MCF 10A (cell line): ENCODE measurements around the gene TMEM229B. TPM values are rescaled to one million over a fixed set of nuclear protein-coding genes. Genes with fewer than 3 reads are reported as not detected.

ENCODE experiments used
- BruUV-seq: library from RNA; stranded (reverse); fragments of 400-500 nt; replicated peaks from 2 replicates; lab custom pipeline; 2021; lab: Mats Ljungman, UMichigan
- CTCF ChIA-PET: fragments of 300-600 bp; sonication (Branson Sonifier 250); formaldehyde crosslinking; extraction: SDS; loops from one replicate; lab custom pipeline; 2021; ENCODE audit warnings: antibody characterized with exemption, inconsistent platforms; lab: Yijun Ruan, JAX
- POLR2A ChIA-PET: fragments of 300-600, 350-650 bp; sonication (Branson Sonifier 250); formaldehyde crosslinking; extraction: SDS; loops from one replicate; lab custom pipeline; 2020; ENCODE audit warnings: antibody characterized with exemption, inconsistent platforms; lab: Yijun Ruan, JAX
- DNase-seq: peaks from one replicate; pipeline ENCODE4 v3.0.0-alpha.2; 2018; ENCODE audit not compliant: unreplicated experiment
- H3K27ac Mint-ChIP-seq: one replicate; pipeline ENCODE4 v1.8.0; 2022; ENCODE audit warnings: mild to moderate bottlenecking, low read depth, mixed read lengths; ENCODE audit not compliant: unreplicated experiment
- H3K27me3 Mint-ChIP-seq: one replicate; pipeline ENCODE4 v1.8.0; 2022; ENCODE audit warnings: mixed read lengths; ENCODE audit not compliant: insufficient read depth, unreplicated experiment
- H3K36me3 Mint-ChIP-seq: one replicate; pipeline ENCODE4 v1.8.0; 2022; ENCODE audit warnings: mild to moderate bottlenecking, moderate library complexity, mixed read lengths; ENCODE audit not compliant: insufficient read depth, unreplicated experiment
- H3K4me1 Mint-ChIP-seq: one replicate; pipeline ENCODE4 v1.8.0; 2022; ENCODE audit warnings: mixed read lengths; ENCODE audit not compliant: insufficient read depth, unreplicated experiment
- H3K4me3 Mint-ChIP-seq: one replicate; pipeline ENCODE4 v1.8.0; 2022; ENCODE audit warnings: mild to moderate bottlenecking, moderate library complexity, mixed read lengths; ENCODE audit not compliant: unreplicated experiment
- H3K9me3 Mint-ChIP-seq: one replicate; pipeline ENCODE4 v1.8.0; 2022; ENCODE audit warnings: mixed read lengths; ENCODE audit not compliant: unreplicated experiment
- CTCF ChIP-seq: fragments of 200-600 bp; IDR thresholded peaks from one replicate; pipeline ENCODE4 v1.8.0; 2022; ENCODE audit warnings: antibody characterized with exemption, mild to moderate bottlenecking; ENCODE audit not compliant: unreplicated experiment
- intact Hi-C: fragments of 100-400 bp; cut with micrococcal nuclease; formaldehyde crosslinking; loops from 2 replicates; pipeline ENCODE4 v1.14.1; 2022
- total RNA-seq: library from RNA; stranded (reverse); gene quantifications from 2 replicates; pipeline ENCODE4 v1.2.3, GENCODE V29; 2022

TMEM229B gene
- total RNA-seq, 1 experiment from 2014 or later, result 0.37 TPM

GRCh38 chr14:67502867-67503266 lies 14.3 kb upstream of the TMEM229B start:
- CTCF ChIA-PET, result interaction anchor here (0.6 kb wide), 1 partner anchor 24 kb away, joined by 3 read pairs; no protein-coding TSS in a partner anchor
- no peaks in the 10 kb centered on the region for H3K36me3 Mint-ChIP-seq
- BruUV-seq, result no TSS peak
- no peak for DNase-seq
- intact Hi-C loops, result no loop called here
- H3K27ac Mint-ChIP-seq, result no peak overlapping the region
- POLR2A ChIA-PET, result no interaction called here
- H3K4me1 Mint-ChIP-seq, result no peaks in the 10 kb centered on the region
- no peaks in the 10 kb centered on the region for H3K9me3 Mint-ChIP-seq
- no peak for TF ChIP-seq CTCF
- no peak overlapping the region for H3K4me3 Mint-ChIP-seq
- peaks cover 10% of the 10 kb centered on the region for H3K27me3 Mint-ChIP-seq

- intact Hi-C loops, result no loop called here
- POLR2A ChIA-PET, result no interaction called here
- Mint-ChIP-seq H3K36me3 (no peaks in the 10 kb centered on the region), H3K9me3 (no peaks in the 10 kb centered on the region), H3K27me3 (peaks cover 10% of the 10 kb centered on the region), H3K4me1 (no peaks in the 10 kb centered on the region), H3K4me3 (no peak overlapping the region), H3K27ac (no peak overlapping the region)
- no TSS peak for BruUV-seq
- CTCF ChIA-PET, result interaction anchor here (1.2 kb wide), 1 partner anchor 13 kb away, joined by 3 read pairs; no protein-coding TSS in a partner anchor
- DNase-seq, result no peak
- no peak for TF ChIP-seq CTCF
Measured at GRCh38 chr14:67501670-67502069, 13.1 kb upstream of the TMEM229B start.

GRCh38 chr14:67500981-67501380 lies 12.5 kb upstream of the TMEM229B start:
- Mint-ChIP-seq H3K9me3 (no peaks in the 10 kb centered on the region), H3K27ac (no peak overlapping the region), H3K27me3 (peaks cover 10% of the 10 kb centered on the region), H3K4me1 (no peaks in the 10 kb centered on the region), H3K4me3 (no peak overlapping the region), H3K36me3 (no peaks in the 10 kb centered on the region)
- CTCF ChIA-PET, result interaction anchor here (0.8 to 1.2 kb wide), 2 partner anchors 13 to 73 kb away, joined by 3 to 4 read pairs; no protein-coding TSS in a partner anchor
- intact Hi-C loops, result no loop called here
- no peak for TF ChIP-seq CTCF
- DNase-seq, result no peak
- no TSS peak for BruUV-seq
- POLR2A ChIA-PET, result interaction anchor here (0.6 to 1.4 kb wide), 2 partner anchors 12 to 143 kb away, joined by 3 read pairs; no protein-coding TSS in a partner anchor

GRCh38 chr14:67497716-67498115 lies 9.2 kb upstream of the TMEM229B start:
- Mint-ChIP-seq H3K9me3 (peaks cover 5% of the 10 kb centered on the region), H3K4me1 (no peaks in the 10 kb centered on the region), H3K4me3 (no peak overlapping the region), H3K27me3 (peaks cover 2% of the 10 kb centered on the region), H3K36me3 (no peaks in the 10 kb centered on the region), H3K27ac (no peak overlapping the region)
- no peak for DNase-seq
- intact Hi-C loops, result no loop called here
- ChIA-PET POLR2A (no interaction called here), CTCF (interaction anchor here (1.1 kb wide), 1 partner anchor 31 kb away, joined by 4 read pairs; no protein-coding TSS in a partner anchor)
- no TSS peak for BruUV-seq
- no peak for TF ChIP-seq CTCF
